Effector CD8-positive, alpha-beta T cell (primary cell): ENCODE results near the gene NUDT7.

Experiments used
- DNase-seq: peaks from one replicate; lab custom pipeline; 2025; lab: John Stamatoyannopoulos, UW

Gene NUDT7

GRCh38 chr16:77724174-77724573 lies 1.9 kb downstream of the NUDT7 start:
- DNase-seq, result no peak

- DNase-seq, result no peak
These were observed 7.6 kb downstream of the NUDT7 start for GRCh38 chr16:77729951-77730350.

GRCh38 chr16:77732241-77732946 lies 10.1 kb downstream of the NUDT7 start:
- no peak for DNase-seq

- no peak for DNase-seq
These were observed 14.6 kb downstream of the NUDT7 start for GRCh38 chr16:77736879-77737278.

- DNase-seq, result no peak
These were observed 16.6 kb downstream of the NUDT7 start for GRCh38 chr16:77738706-77739558.

GRCh38 chr16:77739559-77739892 lies 17.2 kb downstream of the NUDT7 start:
- DNase-seq, result no peak

- no peak for DNase-seq
These were observed 21.8 kb downstream of the NUDT7 start for GRCh38 chr16:77744141-77744540.

- no peak for DNase-seq
These were observed 23.7 kb downstream of the NUDT7 start for GRCh38 chr16:77745972-77746371.

GRCh38 chr16:77748421-77749005 lies 26.2 kb downstream of the NUDT7 start:
- no peak for DNase-seq

- DNase-seq, result no peak
These were observed 27.1 kb downstream of the NUDT7 start for GRCh38 chr16:77749415-77749814.

GRCh38 chr16:77758046-77758445 lies 35.7 kb downstream of the NUDT7 start:
- DNase-seq, result no peak

GRCh38 chr16:77758508-77758907 lies 36.2 kb downstream of the NUDT7 start:
- DNase-seq, result no peak

GRCh38 chr16:77759201-77759600 lies 36.9 kb downstream of the NUDT7 start:
- no peak for DNase-seq

- no peak for DNase-seq
These were observed 37.5 kb downstream of the NUDT7 start for GRCh38 chr16:77759821-77760220.

- DNase-seq, result no peak
These were observed 38.5 kb downstream of the NUDT7 start for GRCh38 chr16:77760800-77761199.

- no peak for DNase-seq
These were observed 38.9 kb downstream of the NUDT7 start for GRCh38 chr16:77761204-77761603.

- no peak for DNase-seq
These were observed 39.9 kb downstream of the NUDT7 start for GRCh38 chr16:77762262-77762661.

- DNase-seq, result no peak
These were observed 41.7 kb downstream of the NUDT7 start for GRCh38 chr16:77763994-77764393.

- no peak for DNase-seq
These were observed 44.9 kb downstream of the NUDT7 start for GRCh38 chr16:77767211-77767610.

- DNase-seq, result no peak
These were observed 45.5 kb downstream of the NUDT7 start for GRCh38 chr16:77767826-77768225.

- no peak for DNase-seq
These were observed 53.9 kb downstream of the NUDT7 start for GRCh38 chr16:77775911-77776909.

GRCh38 chr16:77777745-77778144 lies 55.4 kb downstream of the NUDT7 start:
- DNase-seq, result no peak
